ENCODE data around the gene BCL2A1.
"Not testable (repeated sequence)": the region's sequence is repeated elsewhere in the genome, so short reads cannot be mapped to it uniquely, and the experiment has no call there.

The BCL2A1 gene

DNA sequence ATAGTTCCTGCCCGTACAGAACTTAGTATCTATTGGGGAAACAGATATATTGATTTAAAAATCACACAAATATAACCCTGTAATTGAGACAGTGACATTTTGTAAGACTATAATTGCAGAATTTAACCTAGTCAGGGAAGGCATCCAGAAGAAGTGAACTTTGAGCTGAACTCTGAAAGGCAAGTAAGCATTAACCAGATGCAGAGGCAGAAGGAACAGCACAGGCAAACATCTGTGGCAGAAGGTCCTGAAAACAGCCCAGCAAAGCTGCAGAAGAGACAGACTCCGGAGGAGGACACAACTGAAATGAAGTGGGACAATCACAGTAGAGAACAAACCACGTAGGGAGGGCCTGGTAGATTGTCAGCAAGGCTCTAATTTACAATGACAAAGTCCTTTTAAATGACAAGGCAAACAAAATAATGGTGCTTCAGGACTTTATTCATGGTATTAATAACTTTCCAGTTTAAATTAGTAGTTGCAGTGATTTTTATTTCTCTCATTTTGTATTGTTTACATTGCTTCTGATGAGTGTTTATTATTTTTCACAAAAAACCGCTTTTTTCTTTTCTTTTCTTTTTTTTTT lies 14.5 kb downstream of the BCL2A1 start:
- no peak for DNase-seq

- no peak for DNase-seq
Measured at GRCh38 chr15:79954661-79955060, 16.3 kb downstream of the BCL2A1 start.

DNA sequence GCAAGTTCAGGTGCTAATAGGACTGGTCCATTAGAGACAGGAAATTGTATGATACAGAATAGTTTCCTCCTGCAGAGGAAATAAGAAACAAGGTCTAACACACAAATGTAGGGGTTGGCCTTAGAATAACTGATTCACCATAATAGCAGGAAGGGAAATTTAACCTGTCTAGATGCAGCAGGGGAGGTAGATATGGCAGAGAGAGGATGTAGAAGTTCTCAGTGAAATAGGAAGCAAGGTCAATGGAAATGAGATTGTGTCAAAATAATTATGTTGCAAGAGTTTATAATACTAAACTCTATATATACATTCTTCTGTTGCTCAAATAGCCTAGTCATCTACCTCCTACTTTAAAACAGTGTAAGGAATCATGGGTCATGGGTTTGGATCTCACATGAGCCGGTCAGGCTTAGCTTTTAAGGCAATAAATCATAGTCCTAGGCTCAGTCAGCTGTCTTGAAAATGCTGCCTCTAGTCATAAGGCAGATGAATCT lies 17.0 kb downstream of the BCL2A1 start:
- DNase-seq = no peak

DNA sequence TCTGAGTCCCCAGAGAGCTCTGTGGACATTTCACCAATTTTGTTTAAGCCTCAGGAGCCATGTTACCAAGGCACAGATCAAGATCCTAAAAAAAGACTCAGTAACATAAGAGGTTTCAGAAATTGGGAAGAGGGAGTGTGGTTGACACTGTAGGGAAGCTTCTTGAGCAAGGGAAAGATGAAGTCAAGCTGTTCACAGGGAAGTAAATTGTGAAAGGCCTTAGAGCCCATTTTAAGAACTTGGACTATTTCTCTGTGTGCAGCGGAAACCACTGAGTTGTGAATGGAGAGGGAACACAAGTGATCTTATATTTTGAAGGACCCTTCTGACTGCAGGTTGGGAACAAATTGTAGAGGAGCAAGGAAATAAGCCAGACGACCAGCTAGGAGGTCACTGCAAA lies 18.7 kb downstream of the BCL2A1 start:
- DNase-seq = no peak

GRCh38 chr15:79950247-79950646 lies 20.7 kb downstream of the BCL2A1 start:
- no peak for DNase-seq

GRCh38 chr15:79948761-79949160 lies 22.2 kb downstream of the BCL2A1 start:
- DNase-seq = no peak

DNA sequence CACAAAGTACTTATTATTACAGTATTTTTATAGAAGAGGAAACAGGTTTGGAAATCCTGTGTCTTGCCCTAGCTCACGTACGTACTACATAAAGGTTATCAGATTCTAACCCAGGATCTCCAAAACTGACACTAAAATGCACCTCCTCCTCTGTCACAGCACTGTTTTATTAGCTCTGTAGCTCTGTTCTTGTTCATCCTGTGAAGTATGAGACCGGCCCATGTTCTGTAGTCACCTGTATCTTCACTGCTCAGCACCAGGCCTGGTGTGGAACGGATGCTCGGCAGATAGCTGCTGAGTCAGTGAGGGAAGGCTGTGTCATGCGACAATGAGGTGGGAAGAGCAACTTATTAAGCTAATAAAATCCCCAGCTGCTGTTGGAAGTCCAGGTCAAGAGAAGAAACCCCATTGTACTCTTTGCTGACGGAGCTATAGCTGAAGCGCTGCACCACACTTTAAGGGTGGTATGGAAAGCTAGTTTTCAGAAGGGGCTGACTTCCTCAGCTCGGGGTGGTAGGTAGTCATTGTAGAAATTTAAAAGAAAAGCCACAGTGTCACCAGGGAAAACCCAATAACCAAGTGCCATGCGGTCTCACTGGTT lies 22.8 kb downstream of the BCL2A1 start:
- no peak for DNase-seq

DNA sequence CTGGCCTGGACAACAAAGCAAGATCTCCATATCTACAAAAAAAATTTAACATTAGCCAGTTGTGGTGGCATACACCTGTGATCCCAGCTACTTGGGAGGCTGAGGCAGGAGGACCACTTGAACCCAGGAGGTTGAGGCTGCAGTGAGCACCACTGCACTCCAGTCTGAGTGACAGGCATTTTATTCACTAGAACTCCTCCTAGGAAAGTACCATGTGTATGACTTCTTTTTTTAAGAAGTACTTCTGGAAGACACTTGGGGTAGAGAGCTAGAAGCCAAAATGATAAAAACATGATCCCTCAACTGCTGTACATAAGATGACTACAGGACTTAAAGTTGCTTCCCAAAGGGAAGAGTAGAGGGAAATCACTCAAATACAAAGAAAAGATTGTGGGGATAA lies 24.0 kb downstream of the BCL2A1 start:
- no peak for DNase-seq

- no peak for DNase-seq
Measured at GRCh38 chr15:79944622-79945021, 26.4 kb downstream of the BCL2A1 start.

GRCh38 chr15:79943820-79944219 lies 27.2 kb downstream of the BCL2A1 start:
- DNase-seq = no peak

DNA sequence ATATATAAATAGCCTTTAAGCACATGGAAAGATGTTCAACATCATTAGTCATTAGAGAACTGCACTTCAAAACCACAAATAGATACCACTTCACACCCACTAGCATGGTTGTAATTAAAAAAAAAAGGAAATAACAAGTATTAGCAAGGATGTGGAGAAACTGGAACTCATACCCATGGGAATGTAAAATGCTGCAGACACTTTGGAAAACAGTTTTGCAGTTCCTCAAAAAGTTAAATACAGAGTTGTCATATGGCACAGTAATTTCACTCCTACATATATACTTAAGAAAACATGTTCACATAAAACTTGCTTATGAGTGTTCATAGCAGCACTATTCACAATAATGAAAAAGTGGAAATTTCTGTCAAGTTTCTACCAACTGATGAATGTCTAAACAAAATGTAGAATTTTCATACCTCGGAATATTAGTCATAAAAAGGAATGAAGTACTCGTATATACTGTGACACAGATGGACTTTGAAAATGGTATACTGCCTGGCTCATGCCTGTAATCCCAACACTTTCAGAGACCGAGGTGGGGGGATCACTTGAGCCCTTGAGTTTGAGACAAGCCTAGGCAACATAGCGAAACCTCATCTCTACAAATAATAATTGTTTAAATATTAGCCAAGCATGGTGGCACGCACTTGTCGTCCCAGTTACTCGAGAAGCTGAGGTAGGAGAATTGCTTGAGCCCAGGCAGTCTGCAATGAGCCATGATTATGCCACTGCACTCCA lies 28.1 kb downstream of the BCL2A1 start:
- DNase-seq = no peak

- DNase-seq = no peak
Measured at GRCh38 chr15:79939399-79939798, 31.6 kb downstream of the BCL2A1 start.

DNA sequence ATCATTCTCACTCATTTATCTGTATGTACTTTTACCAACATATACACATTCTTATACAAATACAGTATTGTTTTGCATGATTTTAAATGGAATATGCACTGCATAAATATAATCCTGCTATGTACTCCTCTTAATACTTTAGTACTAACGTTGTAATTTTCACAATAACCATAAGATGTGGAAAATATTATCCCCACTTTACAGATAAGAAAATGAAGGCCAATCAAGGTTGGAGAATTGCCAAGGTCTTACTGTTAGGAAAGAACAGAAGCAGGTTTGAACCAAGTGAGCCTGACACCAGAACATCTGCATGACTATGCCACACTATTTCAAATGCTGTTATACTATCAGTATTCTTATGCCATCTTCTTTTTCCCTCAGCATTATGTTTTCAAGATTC lies 32.9 kb downstream of the BCL2A1 start:
- no peak for DNase-seq

DNA sequence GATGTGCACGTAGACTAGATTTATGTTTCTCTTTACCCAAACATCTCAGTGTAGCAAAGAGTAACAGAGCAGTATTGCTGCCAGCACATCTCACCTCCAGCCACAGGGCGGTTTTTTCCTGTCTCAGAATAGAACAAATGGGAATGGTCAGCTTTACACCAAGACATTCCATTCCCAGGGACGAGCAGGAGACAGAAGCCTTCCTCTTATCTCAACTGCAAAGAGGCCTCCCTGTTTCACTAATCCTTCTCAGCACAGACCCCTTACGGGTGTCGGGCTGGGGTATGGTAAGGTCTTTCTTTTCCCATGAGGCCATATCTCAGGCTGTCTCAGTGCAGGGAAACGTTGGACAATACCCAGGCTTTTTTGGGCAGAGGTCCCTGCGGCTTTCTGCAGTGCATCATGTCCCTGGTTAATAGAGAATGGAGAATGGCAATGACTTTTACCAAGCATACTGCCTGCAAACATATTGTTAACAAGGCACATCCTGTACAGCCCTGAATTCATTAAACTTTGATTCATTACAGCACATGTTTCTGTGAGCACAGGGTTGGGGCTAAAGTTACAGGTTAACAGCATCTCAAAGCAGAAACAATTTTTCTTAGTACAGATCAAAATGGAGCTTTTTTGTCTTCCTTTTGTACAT lies 35.3 kb downstream of the BCL2A1 start:
- DNase-seq = not testable (repeated sequence)

GRCh38 chr15:79933231-79933630 lies 37.8 kb downstream of the BCL2A1 start:
- DNase-seq = no peak

DNA sequence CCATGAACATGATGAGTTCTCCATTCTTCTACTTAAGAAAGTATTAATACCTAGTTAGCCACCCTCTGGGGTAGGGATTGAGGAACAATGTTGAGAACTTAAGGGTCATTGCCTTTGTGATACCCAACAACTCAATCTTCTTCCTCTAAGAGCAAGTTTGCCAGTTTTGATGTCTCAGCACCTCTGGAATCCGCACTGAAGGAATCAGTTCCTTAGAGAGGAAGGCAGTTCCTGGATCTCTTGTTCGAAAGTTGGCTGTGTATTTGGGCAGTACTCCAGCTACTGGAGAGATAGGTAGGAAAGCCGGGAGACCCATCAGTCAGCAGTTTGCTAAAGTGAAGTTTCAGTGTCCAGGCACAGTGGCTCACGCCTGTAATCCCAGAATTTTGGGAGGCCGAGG lies 38.5 kb downstream of the BCL2A1 start:
- DNase-seq = no peak

DNA sequence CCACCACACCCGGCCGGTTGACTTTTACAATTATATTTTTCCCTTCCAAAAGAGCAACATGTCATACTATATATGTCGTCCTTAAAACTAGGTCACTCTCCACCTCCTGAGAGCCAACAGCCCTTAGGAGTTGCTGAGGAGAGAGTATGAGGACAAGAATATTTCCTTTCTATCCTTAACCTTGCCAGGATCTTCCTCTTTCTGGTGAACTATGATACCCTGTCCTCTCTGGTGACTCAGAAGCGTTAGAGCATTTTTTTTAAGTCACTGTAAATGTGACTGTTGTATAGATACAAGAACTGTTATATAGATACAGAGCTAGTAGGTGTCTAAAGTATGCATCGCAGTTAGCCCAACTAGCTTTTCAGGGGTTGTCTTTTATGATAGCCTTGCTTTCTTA lies 40.5 kb downstream of the BCL2A1 start:
- no peak for DNase-seq

GRCh38 chr15:79929412-79929811 lies 41.6 kb downstream of the BCL2A1 start:
- DNase-seq = no peak

- not testable (repeated sequence) for DNase-seq
Measured at GRCh38 chr15:79926116-79926515, 44.9 kb downstream of the BCL2A1 start.

DNA sequence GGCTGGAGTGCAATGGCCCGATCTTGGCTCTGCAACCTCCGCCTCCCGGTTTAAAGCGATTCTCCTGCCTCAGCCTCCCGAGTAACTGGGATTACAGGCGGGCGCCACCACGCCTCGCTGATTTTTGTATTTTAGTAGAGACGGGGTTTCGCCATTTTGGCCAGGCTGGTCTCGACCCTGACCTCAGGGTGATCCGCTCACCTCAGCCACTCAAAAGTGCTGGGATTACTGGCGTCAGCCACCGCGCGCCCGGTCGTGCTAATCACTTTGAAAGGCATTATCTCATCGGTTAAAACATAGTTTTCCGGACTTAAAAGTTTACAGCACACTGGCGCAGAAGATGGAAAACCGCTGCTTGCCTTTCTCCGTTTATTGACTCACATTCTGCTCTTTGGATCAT lies 46.6 kb downstream of the BCL2A1 start:
- DNase-seq = no peak

DNA sequence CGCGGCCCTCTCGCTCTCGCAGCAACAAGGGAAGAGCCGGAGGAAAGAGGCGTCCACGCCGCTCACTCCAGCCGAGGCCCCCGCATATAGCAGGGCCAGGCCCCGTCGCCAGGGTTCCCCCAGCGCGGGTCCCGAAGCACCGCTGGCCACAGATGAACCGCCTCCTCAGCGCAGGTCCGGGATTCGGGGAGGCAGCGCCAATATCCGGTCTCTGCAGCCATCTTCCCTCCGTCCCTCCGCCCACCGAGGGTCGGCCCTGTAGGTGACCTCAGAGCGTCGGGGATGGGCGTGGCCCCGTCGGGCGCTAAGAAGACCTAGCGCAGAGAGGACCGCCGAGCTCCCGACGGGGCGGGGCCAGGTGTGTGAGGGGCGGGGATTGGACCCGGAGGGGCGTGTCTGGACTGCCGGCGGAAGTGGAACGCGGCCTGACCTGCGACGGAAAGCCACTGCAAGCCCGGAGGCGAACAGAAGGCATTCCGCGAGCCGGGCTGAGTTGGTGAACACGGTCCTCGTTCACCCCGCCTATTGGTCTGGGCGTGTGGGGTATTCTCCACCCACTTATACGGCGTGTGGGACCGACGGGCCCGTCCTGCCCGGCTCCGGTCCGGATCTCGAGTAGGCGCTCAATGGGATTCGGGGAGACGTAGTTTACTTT lies 47.4 kb downstream of the BCL2A1 start:
- DNase-seq = peak; percentile 98

- DNase-seq = no peak
Measured at GRCh38 chr15:79923079-79923514, 47.9 kb downstream of the BCL2A1 start.

- no peak for DNase-seq
Measured at GRCh38 chr15:79922512-79923078, 48.4 kb downstream of the BCL2A1 start.
